HG03108 (cell line): Measurements from ENCODE around the gene ATG16L2.
"Not testable (repeated sequence)": the region's sequence is repeated elsewhere in the genome, so short reads cannot be mapped to it uniquely, and the experiment has no call there.

ENCODE experiments used
- ATAC-seq: cut with Tn5 transposase; IDR thresholded peaks from one replicate; pipeline ENCODE4 v1.9.1; 2021; ENCODE audit warnings: moderate library complexity; ENCODE audit not compliant: unreplicated experiment

Gene ATG16L2

GRCh38 chr11:72842653-72843330 is 28.6 kb downstream of the ATG16L2 start:
- no peak for ATAC-seq

GRCh38 chr11:72844356-72844755 is 30.1 kb downstream of the ATG16L2 start:
- ATAC-seq, result no peak

- no peak for ATAC-seq
Observed at GRCh38 chr11:72848846-72849466, 34.7 kb downstream of the ATG16L2 start.

- ATAC-seq, result no peak
Observed at GRCh38 chr11:72850832-72851231, 36.6 kb downstream of the ATG16L2 start.

- ATAC-seq, result no peak
Observed at GRCh38 chr11:72851726-72852125, 37.5 kb downstream of the ATG16L2 start.

- no peak for ATAC-seq
Observed at GRCh38 chr11:72856065-72856464, 41.9 kb downstream of the ATG16L2 start.

- ATAC-seq, result no peak
Observed at GRCh38 chr11:72856551-72857345, 42.5 kb downstream of the ATG16L2 start.

- not testable (repeated sequence) for ATAC-seq
Observed at GRCh38 chr11:72858267-72858666, 44.1 kb downstream of the ATG16L2 start.

- ATAC-seq, result no peak
Observed at GRCh38 chr11:72859126-72859525, 44.9 kb downstream of the ATG16L2 start.

- no peak for ATAC-seq
Observed at GRCh38 chr11:72860010-72860409, 45.8 kb downstream of the ATG16L2 start.

- no peak for ATAC-seq
Observed at GRCh38 chr11:72860592-72860991, 46.4 kb downstream of the ATG16L2 start.

- ATAC-seq, result no peak
Observed at GRCh38 chr11:72863091-72863490, 48.9 kb downstream of the ATG16L2 start.

GRCh38 chr11:72863916-72864315 is 49.7 kb downstream of the ATG16L2 start:
- ATAC-seq, result no peak

GRCh38 chr11:72864702-72865655 is 50.8 kb downstream of the ATG16L2 start:
- no peak for ATAC-seq

- no peak for ATAC-seq
Observed at GRCh38 chr11:72867970-72868369, 53.8 kb downstream of the ATG16L2 start.

- ATAC-seq, result no peak
Observed at GRCh38 chr11:72869831-72870230, 55.6 kb downstream of the ATG16L2 start.

GRCh38 chr11:72871119-72871518 is 56.9 kb downstream of the ATG16L2 start:
- ATAC-seq, result no peak

- ATAC-seq, result no peak
Observed at GRCh38 chr11:72872012-72872411, 57.8 kb downstream of the ATG16L2 start.

- ATAC-seq, result no peak
Observed at GRCh38 chr11:72875736-72876135, 61.5 kb downstream of the ATG16L2 start.

GRCh38 chr11:72876147-72876546 is 61.9 kb downstream of the ATG16L2 start:
- ATAC-seq, result no peak
